Activated CD8-positive, alpha-beta memory T cell treated with anti-CD3 and anti-CD28 coated beads, Interleukin-2, amount 50 U/mL, for 24 hours (primary cell): ENCODE measurements around the gene CFD.
"Not testable (repeated sequence)": the region's sequence is repeated elsewhere in the genome, so short reads cannot be mapped to it uniquely, and the experiment has no call there.

Source experiments
- DNase-seq: peaks from one replicate; pipeline ENCODE4 v3.0.0-alpha.2; 2020; ENCODE audit errors: extremely low read depth

Gene CFD

DNA sequence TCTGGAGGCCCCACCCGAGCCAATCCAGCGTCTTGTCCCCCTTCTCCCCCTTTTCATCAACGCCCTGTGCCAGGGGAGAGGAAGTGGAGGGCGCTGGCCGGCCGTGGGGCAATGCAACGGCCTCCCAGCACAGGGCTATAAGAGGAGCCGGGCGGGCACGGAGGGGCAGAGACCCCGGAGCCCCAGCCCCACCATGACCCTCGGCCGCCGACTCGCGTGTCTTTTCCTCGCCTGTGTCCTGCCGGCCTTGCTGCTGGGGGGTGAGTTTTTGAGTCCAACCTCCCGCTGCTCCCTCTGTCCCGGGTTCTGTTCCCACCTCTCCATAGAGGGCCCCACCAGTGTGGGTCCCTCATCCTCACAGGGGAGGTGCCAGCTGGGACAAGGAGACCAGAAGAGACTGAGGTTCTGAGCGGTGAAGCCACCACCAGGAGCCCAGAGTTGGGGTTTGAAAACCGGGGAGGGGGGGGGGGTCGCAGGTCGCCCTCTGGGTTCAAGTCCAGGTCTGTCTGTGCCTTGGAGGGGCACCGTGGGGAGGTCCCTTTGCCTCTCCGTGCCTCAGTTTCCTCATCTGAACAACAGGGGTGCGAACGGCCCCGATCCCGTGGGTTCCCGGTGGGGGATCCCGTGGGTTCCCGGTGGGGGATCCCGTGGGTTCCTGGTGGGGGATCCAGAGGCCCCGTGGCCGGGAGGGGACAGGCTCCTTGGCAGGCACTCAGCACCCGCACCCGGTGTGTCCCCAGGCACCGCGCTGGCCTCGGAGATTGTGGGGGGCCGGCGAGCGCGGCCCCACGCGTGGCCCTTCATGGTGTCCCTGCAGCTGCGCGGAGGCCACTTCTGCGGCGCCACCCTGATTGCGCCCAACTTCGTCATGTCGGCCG lies 7.1 kb upstream of the CFD start, which contains the start of gene ELANE:
Gene ELANE (plus strand): TSS at position 168 of the 878 bp plus-strand sequence. CDS start 26 bp downstream, at position 194.
- DNase-seq: no peak

DNA sequence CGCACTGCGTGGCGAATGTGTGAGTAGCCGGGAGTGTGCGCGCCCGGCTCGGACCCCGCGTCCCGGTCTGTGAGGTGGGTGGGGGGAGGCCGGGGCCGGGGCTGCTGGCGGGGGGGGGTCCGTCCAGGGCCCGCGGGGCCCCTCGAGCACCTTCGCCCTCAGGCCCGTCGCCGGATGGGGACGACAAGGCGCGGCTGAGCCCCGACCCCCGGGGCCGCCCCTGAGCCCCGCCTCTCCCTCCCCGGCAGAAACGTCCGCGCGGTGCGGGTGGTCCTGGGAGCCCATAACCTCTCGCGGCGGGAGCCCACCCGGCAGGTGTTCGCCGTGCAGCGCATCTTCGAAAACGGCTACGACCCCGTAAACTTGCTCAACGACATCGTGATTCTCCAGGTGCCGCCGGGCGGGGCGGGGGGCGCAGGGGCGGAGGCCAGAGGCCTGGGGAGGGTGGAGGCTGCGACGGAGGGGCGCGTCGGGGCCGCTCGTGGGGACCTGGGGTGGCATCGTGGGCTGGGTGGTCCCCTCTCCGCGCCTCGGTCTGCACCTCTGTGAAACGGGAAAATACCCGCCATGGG lies 6.4 kb upstream of the CFD start:
- DNase-seq: no peak

DNA sequence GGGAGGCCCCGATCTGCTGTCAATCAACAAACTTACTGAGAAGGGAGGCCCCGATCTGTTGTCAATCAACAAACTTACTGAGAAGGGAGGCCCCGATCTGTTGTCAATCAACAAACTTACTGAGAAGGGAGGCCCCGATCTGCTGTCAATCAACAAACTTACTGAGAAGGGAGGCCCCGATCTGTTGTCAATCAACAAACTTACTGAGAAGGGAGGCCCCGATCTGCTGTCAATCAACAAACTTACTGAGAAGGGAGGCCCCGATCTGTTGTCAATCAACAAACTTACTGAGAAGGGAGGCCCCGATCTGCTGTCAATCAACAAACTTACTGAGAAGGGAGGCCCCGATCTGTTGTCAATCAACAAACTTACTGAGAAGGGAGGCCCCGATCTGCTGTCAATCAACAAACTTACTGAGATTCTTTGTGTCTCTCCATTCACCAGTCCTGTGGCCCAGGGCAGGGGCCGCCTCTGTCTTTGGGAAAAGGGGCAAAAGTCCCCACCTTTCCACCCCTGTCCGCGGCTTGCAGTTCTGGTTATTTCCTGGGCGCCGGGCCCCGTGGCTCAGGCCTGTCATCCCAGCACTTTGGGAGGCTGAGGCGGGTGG lies 5.7 kb upstream of the CFD start:
- not testable (repeated sequence) for DNase-seq

DNA sequence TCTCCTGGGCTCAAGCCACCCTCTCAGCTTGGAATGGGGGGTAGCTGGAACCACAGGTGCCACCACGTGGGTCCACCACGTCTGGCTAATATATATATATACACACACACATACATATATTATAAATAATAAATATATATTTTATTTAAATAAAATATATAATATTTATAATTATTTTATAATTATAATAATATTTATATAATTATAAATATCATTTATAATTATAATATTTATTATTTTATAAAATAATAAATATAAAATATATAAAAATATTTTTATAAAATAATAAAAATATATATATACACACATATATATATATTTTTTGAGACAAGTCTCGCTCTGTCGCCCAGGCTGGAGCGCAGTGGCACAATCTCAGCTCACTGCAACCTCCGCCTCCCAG lies 4.9 kb upstream of the CFD start:
- no peak for DNase-seq

DNA sequence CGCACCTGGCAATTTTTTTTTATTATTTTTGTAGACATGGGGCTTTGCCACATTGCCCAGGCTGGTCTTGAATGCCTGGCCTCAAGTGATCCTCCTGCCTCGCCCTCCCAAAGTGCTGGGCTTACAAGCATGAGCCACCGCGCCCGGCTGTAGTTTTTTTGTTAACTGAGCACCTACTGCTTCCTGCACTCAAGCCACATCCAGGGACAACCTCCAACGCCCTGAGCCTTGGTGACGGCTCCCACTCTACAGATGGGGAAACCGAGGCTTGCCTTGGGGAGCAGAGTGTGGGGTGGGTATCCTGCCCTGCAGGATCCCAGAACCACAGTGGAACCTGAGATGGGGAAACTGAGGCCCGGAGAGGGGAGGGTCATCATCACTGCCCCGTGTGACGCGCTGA lies 4.3 kb upstream of the CFD start:
- DNase-seq: no peak

DNA sequence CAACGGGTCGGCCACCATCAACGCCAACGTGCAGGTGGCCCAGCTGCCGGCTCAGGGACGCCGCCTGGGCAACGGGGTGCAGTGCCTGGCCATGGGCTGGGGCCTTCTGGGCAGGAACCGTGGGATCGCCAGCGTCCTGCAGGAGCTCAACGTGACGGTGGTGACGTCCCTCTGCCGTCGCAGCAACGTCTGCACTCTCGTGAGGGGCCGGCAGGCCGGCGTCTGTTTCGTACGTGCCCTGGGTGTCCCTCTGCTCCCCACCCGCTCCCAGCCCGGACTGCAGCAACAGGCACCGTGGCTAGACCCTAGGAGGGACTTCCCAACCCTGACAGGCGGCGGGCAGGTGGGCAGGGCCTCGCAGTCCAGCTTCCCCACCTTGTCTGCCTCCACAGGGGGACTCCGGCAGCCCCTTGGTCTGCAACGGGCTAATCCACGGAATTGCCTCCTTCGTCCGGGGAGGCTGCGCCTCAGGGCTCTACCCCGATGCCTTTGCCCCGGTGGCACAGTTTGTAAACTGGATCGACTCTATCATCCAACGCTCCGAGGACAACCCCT lies 3.8 kb upstream of the CFD start:
- DNase-seq: no peak

GRCh38 chr19:858284-858683 lies 1.2 kb upstream of the CFD start:
- no peak for DNase-seq

DNA sequence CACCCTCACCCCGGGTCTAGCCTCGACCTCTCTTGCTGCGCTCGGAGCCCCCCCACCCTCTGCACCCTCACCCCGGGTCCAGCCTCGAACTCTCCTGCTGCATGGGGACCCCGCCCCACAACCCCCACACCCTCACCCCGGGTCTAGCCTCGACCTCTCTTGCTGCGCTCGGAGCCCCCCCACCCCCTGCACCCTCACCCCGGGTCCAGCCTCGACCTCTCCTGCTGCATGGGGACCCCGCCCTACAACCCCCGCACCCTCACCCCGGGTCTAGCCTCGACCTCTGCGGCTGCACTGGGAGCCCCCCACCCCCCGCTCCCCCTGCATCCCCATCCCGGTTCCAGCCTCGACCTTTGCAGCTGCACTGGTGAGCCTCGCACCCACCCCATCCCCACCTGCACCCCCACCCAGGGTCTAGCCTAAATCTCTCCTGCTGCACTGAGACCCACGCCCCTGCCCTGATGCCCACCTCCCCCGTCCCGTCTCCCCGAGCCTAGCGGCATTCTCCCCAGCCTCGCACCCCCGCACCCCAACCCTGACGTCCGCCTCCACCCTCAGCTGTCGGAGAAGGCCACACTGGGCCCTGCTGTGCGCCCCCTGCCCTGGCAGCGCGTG lies 1.8 kb downstream of the CFD start:
- no peak for DNase-seq

DNA sequence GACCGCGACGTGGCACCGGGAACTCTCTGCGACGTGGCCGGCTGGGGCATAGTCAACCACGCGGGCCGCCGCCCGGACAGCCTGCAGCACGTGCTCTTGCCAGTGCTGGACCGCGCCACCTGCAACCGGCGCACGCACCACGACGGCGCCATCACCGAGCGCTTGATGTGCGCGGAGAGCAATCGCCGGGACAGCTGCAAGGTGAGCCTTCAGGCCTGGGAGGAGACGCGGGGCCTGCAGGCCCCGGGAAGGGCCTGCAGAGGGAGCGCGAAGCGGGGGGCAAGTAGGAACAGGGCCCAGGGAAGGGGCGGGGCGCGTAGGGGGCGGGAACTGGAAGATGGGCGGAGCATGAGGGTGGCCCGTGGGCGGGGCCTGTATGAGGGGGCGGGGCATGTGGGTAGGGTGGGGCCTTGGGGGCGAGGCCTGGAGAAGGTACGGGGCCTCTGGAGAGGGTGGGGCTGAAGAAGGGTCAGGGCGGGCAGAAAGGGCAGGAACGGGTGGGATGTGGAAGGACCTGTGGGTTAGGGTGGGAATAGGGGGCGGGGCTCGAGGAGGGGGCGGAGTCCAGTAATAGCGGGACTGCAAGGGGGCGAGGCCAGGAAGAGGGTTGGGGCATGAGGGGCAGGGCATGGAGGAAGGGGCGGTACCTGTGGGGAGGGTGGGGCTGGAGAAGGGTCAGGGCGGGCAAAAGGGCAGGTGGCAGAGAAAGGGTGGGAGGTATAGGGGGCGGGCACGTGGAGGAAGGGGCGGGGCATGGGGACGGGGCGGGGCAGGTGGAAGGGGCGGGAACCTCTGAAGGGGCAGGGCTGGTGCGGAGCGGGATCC lies 2.5 kb downstream of the CFD start:
- DNase-seq: no peak

DNA sequence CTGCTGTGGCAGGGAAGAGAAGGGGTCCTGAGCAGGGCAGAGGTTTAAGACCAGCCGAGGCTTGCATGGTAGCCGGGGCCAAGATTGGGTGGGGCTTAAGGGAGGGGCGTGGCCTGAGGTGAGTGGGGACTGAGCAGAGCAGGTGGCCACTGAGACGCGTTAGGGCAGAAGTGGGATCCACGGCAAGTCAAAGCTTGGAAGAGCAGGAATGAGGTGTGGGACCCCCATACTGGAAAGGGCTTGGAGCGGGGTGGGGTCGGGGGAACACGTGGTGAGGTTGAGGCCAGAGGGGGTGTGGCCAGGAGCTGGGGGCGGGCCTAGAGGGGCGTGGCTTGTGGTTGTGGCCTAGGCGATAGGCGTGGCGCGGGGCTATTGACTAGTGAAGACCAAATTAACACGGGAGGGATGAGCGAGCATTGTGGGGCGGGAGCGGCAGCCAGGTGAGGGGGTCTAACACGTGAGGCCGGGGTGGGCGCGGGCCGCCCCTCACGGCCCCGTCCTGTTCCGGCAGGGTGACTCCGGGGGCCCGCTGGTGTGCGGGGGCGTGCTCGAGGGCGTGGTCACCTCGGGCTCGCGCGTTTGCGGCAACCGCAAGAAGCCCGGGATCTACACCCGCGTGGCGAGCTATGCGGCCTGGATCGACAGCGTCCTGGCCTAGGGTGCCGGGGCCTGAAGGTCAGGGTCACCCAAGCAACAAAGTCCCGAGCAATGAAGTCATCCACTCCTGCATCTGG lies 3.3 kb downstream of the CFD start:
- DNase-seq: no peak

DNA sequence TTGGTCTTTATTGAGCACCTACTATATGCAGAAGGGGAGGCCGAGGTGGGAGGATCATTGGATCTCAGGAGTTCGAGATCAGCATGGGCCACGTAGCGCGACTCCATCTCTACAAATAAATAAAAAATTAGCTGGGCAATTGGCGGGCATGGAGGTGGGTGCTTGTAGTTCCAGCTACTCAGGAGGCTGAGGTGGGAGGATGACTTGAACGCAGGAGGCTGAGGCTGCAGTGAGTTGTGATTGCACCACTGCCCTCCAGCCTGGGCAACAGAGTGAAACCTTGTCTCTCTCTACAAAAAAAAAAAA lies 3.8 kb downstream of the CFD start:
- no peak for DNase-seq

- DNase-seq: no peak
These were observed 7.4 kb downstream of the CFD start for GRCh38 chr19:866769-867300.

DNA sequence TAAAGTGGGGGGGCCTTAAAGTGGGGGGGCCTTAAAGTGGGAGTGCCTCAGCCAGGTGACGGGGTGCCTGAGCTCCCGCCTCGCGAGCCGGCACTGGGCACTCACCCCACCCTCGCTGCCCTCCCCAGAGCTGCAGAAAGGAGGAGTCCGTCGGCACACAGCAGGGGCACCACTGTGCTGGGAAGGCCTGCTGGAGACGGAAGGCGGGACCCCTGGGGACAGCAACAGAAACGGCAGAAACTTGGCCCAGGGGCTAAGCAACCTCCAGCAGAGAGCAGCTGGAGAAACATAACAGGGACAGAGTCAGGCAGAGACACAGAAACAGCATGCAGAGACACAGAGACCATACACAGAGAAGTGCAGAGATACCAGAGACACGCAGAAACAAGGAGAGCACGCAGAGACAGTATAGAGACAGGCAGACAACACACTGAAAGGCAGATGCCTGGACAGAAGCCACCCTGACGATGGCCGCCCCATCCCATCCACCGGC lies 7.9 kb downstream of the CFD start:
- no peak for DNase-seq

GRCh38 chr19:867855-868457 lies 8.5 kb downstream of the CFD start:
- DNase-seq: no peak

GRCh38 chr19:868458-869244 lies 9.2 kb downstream of the CFD start:
- DNase-seq: no peak

GRCh38 chr19:869245-870177 lies 10.0 kb downstream of the CFD start:
- no peak for DNase-seq

DNA sequence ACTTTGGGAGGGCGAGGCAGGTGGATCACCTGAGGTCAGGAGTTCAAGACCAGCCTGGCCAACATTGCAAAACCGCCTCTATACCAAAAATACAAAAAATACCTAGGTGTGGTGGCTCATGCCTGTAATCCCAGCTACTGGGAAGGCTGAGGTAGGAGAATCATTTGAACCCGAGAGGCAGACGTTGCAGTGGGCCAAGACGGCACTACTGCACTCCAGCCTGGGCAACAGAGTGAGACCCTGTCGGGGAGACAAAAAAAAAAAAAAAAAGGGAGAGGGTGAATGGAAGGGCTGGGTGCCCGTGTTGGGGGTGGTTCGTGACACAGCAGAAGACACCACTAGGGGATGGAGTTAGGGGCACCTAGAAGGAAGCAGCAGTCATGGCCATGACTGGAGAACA lies 10.8 kb downstream of the CFD start:
- no peak for DNase-seq

DNA sequence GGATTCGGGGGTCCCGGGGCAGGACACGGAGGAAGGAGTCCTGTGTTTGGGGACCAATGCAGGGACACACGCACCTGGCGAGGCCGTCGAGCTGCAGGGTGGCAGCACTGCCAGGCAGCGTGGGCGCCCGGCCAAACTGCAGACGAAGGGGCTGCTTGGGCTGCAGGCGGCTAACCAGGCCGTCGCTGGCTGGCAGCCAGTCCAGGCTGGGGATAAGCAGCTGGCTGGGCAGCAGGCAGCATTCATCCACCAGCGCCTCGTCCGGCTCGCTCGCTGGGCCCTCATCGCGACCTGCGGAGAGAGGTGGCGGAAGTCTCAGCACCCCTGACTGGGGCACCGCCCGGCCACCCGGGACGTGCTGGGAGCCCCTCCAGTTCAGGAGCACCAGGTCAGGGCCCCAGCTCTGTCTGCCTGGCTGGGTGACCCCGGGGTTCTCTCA lies 11.5 kb downstream of the CFD start:
- DNase-seq: no peak
